H1 (cell line): ENCODE data around the gene ARHGEF28. TPM values are rescaled to one million over a fixed set of nuclear protein-coding genes. Genes with fewer than 3 reads are reported as not detected.

Experiments
- CTCF ChIA-PET: fragments of 300-600 bp; sonication (Branson Sonifier 250); formaldehyde crosslinking; loops from one replicate; lab custom pipeline; 2021; ENCODE audit not compliant: partially characterized antibody; lab: Charles Lee
- POLR2A ChIA-PET: fragments of 300-600 bp; sonication (Branson Sonifier 250); formaldehyde crosslinking; loops from one replicate; lab custom pipeline; 2021; ENCODE audit warnings: inconsistent platforms; ENCODE audit not compliant: partially characterized antibody; lab: Charles Lee
- DNase-seq, 2 experiments: peaks; one replicate each; pipeline versions ENCODE4 v3.0.0 to v3.0.0-alpha.2; 2010 to 2022; ENCODE audit warnings: low spot score in 2 of 2, low read depth in 1 of 2, mixed read lengths in 1 of 2
- FAIRE-seq: peaks from 2 replicates; lab custom pipeline; 2011; peaks lifted over from hg19 to GRCh38; lab: Jason Lieb, UNC
- H2AFZ ChIP-seq: 2 replicates; pipeline ENCODE4 v1.8.1; 2012; ENCODE audit warnings: low read length, inconsistent platforms
- H2AK5ac ChIP-seq: 2 replicates; pipeline ENCODE4 v1.6.1; 2013; ENCODE audit warnings: low read depth, low read length
- H2BK120ac ChIP-seq: replicated peaks from 2 replicates; pipeline ENCODE3; 2013; ENCODE audit warnings: low read depth, low read length, inconsistent platforms
- H2BK12ac ChIP-seq: 2 replicates; pipeline ENCODE4 v1.6.1; 2013; ENCODE audit warnings: low read depth, low read length
- H2BK15ac ChIP-seq: 2 replicates; pipeline ENCODE4 v1.6.1; 2013; ENCODE audit warnings: low read length
- H2BK20ac ChIP-seq: 2 replicates; pipeline ENCODE4 v1.6.1; 2013; ENCODE audit warnings: low read length
- H2BK5ac ChIP-seq: 2 replicates; pipeline ENCODE4 v1.6.1; 2013; ENCODE audit warnings: low read depth, low read length
- H3K14ac ChIP-seq: 2 replicates; pipeline ENCODE4 v1.6.1; 2013; ENCODE audit warnings: inconsistent platforms; ENCODE audit not compliant: insufficient read length
- H3K18ac ChIP-seq: 2 replicates; pipeline ENCODE4 v1.6.1; 2013; ENCODE audit warnings: low read length; ENCODE audit errors: extremely low read depth
- H3K23ac ChIP-seq: 2 replicates; pipeline ENCODE4 v1.6.1; 2013; ENCODE audit warnings: inconsistent platforms; ENCODE audit not compliant: insufficient read length
- H3K23me2 ChIP-seq: 2 replicates; pipeline ENCODE4 v1.6.1; 2013; ENCODE audit warnings: low read depth, low read length
- H3K27ac ChIP-seq: 2 replicates; pipeline ENCODE4 v1.6.1; 2011; ENCODE audit warnings: low read depth, low read length, inconsistent platforms
- H3K27me3 ChIP-seq, 4 experiments: replicated peaks in 1 of 4; 1 replicate in 1 of 4; 2 replicates in 3 of 4; pipeline versions ENCODE4 v1.6.1 to v1.8.1; 2011 to 2013; ENCODE audit warnings: low read length in 3 of 4, mild to moderate bottlenecking in 3 of 4, inconsistent platforms in 2 of 4, mixed read lengths in 2 of 4, moderate library complexity in 1 of 4; ENCODE audit not compliant: control insufficient read depth in 3 of 4, insufficient read depth in 3 of 4; ENCODE audit errors: extremely low read depth in 1 of 4
- H3K36me3 ChIP-seq, 4 experiments: 2 replicates each; pipeline versions ENCODE4 v1.6.1 to v1.8.1; 2011 to 2013; ENCODE audit warnings: mild to moderate bottlenecking in 4 of 4, low read length in 3 of 4, moderate library complexity in 2 of 4, control low read depth in 1 of 4, inconsistent platforms in 1 of 4; ENCODE audit not compliant: insufficient read depth in 4 of 4, control insufficient read depth in 2 of 4
- H3K4ac ChIP-seq: replicated peaks from 2 replicates; pipeline ENCODE3; 2013; ENCODE audit warnings: low read length, low read depth, mixed read lengths, inconsistent platforms; ENCODE audit not compliant: insufficient read length
- H3K4me1 ChIP-seq, 4 experiments: replicated peaks in 1 of 4; 1 replicate in 1 of 4; 2 replicates in 3 of 4; pipeline versions ENCODE4 v1.6.1 to v1.8.1; 2011 to 2013; ENCODE audit warnings: low read length in 3 of 4, inconsistent platforms in 2 of 4, mixed read lengths in 1 of 4; ENCODE audit not compliant: insufficient read depth in 4 of 4, control insufficient read depth in 3 of 4
- H3K4me2 ChIP-seq, 2 experiments: 2 replicates each; pipeline versions ENCODE4 v1.6.1 to v1.8.1; 2011 to 2013; ENCODE audit warnings: low read depth in 2 of 2, low read length in 2 of 2, control low read depth in 1 of 2, inconsistent platforms in 1 of 2, mild to moderate bottlenecking in 1 of 2; ENCODE audit not compliant: insufficient read depth in 1 of 2
- H3K4me3 ChIP-seq, 4 experiments: fragments of 200-600, 300-600 bp in 1 of 4; sonication (generic), shearing (Covaris generic), sonication (Bioruptor Twin) in 1 of 4; 2 replicates each; pipeline versions ENCODE4 v1.5.1 to v1.8.1; 2011 to 2016; ENCODE audit warnings: low read length in 4 of 4, low read depth in 3 of 4, control low read depth in 2 of 4, inconsistent platforms in 2 of 4, mild to moderate bottlenecking in 2 of 4, mixed read lengths in 1 of 4, moderate library complexity in 1 of 4; ENCODE audit not compliant: insufficient read depth in 2 of 4; ENCODE audit errors: extremely low read depth in 1 of 4
- H3K56ac ChIP-seq: replicated peaks from 2 replicates; pipeline ENCODE3; 2013; ENCODE audit warnings: low read depth, mild to moderate bottlenecking, mixed read lengths, low read length, inconsistent platforms; ENCODE audit not compliant: insufficient read length
- H3K79me1 ChIP-seq: 2 replicates; pipeline ENCODE4 v1.6.1; 2013; ENCODE audit warnings: low read depth, low read length, control low read depth
- H3K79me2 ChIP-seq, 2 experiments: 2 replicates each; pipeline versions ENCODE4 v1.6.1 to v1.8.1; 2012 to 2013; ENCODE audit warnings: low read length in 2 of 2, mild to moderate bottlenecking in 2 of 2, inconsistent platforms in 1 of 2; ENCODE audit not compliant: insufficient read depth in 2 of 2, control insufficient read depth in 1 of 2
- H3K9ac ChIP-seq, 4 experiments: replicated peaks in 1 of 4; 1 replicate in 1 of 4; 2 replicates in 3 of 4; pipeline versions ENCODE4 v1.6.1 to v1.8.1; 2011 to 2013; ENCODE audit warnings: low read depth in 3 of 4, low read length in 3 of 4, control low read depth in 2 of 4, mild to moderate bottlenecking in 2 of 4, moderate library complexity in 2 of 4, inconsistent platforms in 1 of 4; ENCODE audit errors: extremely low read depth in 1 of 4
- H3K9me3 ChIP-seq, 2 experiments: 2 replicates each; pipeline versions ENCODE4 v1.6.1 to v1.8.1; 2012 to 2013; ENCODE audit warnings: mild to moderate bottlenecking in 2 of 2, moderate library complexity in 2 of 2, control low read depth in 1 of 2, inconsistent platforms in 1 of 2, low read depth in 1 of 2, low read length in 1 of 2, mixed read lengths in 1 of 2; ENCODE audit not compliant: insufficient read depth in 2 of 2
- H4K20me1 ChIP-seq, 2 experiments: replicated peaks in 1 of 2; 2 replicates each; pipeline versions ENCODE3 to v1.8.1; 2011 to 2013; ENCODE audit warnings: inconsistent platforms in 2 of 2, low read length in 2 of 2, mild to moderate bottlenecking in 1 of 2; ENCODE audit not compliant: insufficient read depth in 2 of 2, control insufficient read depth in 1 of 2
- H4K5ac ChIP-seq: 2 replicates; pipeline ENCODE4 v1.6.1; 2013; ENCODE audit warnings: low read length, low read depth, mixed read lengths, inconsistent platforms; ENCODE audit not compliant: insufficient read length
- H4K8ac ChIP-seq: 2 replicates; pipeline ENCODE4 v1.8.0; 2013; ENCODE audit warnings: mild to moderate bottlenecking, moderate library complexity, low read length, inconsistent platforms; ENCODE audit not compliant: insufficient read depth; ENCODE audit errors: extremely low read depth
- H4K91ac ChIP-seq: replicated peaks from 2 replicates; pipeline ENCODE3; 2013; ENCODE audit warnings: low read length, mixed read lengths, inconsistent platforms; ENCODE audit not compliant: insufficient read length
- NRF1 ChIP-seq: IDR thresholded peaks from 2 replicates; pipeline ENCODE4 v1.6.1; 2011; ENCODE audit warnings: mild to moderate bottlenecking, low read depth, low read length, improper control_type of control experiment
- RNF2 ChIP-seq: fragments of 200-900, 300-1000 bp; sonication (generic); IDR thresholded peaks from 2 replicates; pipeline ENCODE4 v1.7.1; 2016; ENCODE audit warnings: borderline replicate concordance, low read depth, mild to moderate bottlenecking, antibody characterized with exemption, low read length; ENCODE audit not compliant: poor library complexity, severe bottlenecking; ENCODE audit errors: missing control alignments
- RXRA ChIP-seq: IDR thresholded peaks from 2 replicates; pipeline ENCODE4 v1.6.1; 2011; ENCODE audit warnings: low read depth, mild to moderate bottlenecking, low read length, moderate library complexity; ENCODE audit not compliant: insufficient read depth
- SIN3A ChIP-seq, 2 experiments: IDR thresholded peaks in 1 of 2; conservative IDR thresholded peaks in 1 of 2; 2 replicates each; pipeline ENCODE4 v1.6.1; 2011 to 2012; ENCODE audit warnings: low read length in 2 of 2, improper control_type of control experiment in 1 of 2, low read depth in 1 of 2, mild to moderate bottlenecking in 1 of 2
- SRF ChIP-seq: IDR thresholded peaks from 2 replicates; pipeline ENCODE4 v1.6.1; 2011; ENCODE audit warnings: mild to moderate bottlenecking, low read depth, low read length, moderate library complexity
- WGBS, 2 experiments: shearing (Covaris generic) in 1 of 2; methylation state at CpG; one replicate each; pipeline versions ENCODE4 v1.1.6 to v1.1.7; 2013 to 2015; ENCODE audit warnings: low lambda C conversion rate in 2 of 2, mixed read lengths in 2 of 2, inconsistent platforms in 1 of 2, low coverage in 1 of 2, missing lambda C conversion rate in 1 of 2; ENCODE audit not compliant: insufficient replicate concordance in 2 of 2, insufficient coverage in 1 of 2, insufficient read length in 1 of 2; ENCODE audit errors: extremely low coverage in 1 of 2, missing lambda C conversion rate in 1 of 2; 5-methylcytosine and 5-hydroxymethylcytosine counted together
- polyA plus RNA-seq, 7 experiments: library from polyadenylated mRNA; depleted of rRNA in 3 of 7; stranded (reverse) in 5 of 7; unstranded in 2 of 7; fragments of >200 nt in 5 of 7; fragments of 200-250 nt in 2 of 7; gene quantifications; 1 replicate in 5 of 7; 2 replicates in 1 of 7; 4 replicates in 1 of 7; pipeline versions ENCODE4 v1.2.1 to v1.2.3, GENCODE V29; 2011 to 2013; ENCODE audit warnings: missing spikeins in 2 of 7, mixed read lengths in 2 of 7
- total RNA-seq: library from RNA; stranded (reverse); fragmentation: NEBNext Ultra II Directional; extraction: Animal tissue kit (Norgen Biotek cat#: 25700); gene quantifications from 2 replicates; pipeline ENCODE4 v1.2.1, GENCODE V29; 2021
- TF ChIP-seq, protein P1 (sequence below): IDR thresholded peaks from 2 replicates; pipeline ENCODE4 v1.6.1; 2012; ENCODE audit warnings: inconsistent platforms
- TF ChIP-seq, protein P2 (sequence below): IDR thresholded peaks from 2 replicates; pipeline ENCODE4 v1.6.1; 2011; ENCODE audit warnings: low read depth, mild to moderate bottlenecking, low read length; ENCODE audit not compliant: insufficient read depth

Gene ARHGEF28
- total and polyA plus RNA-seq, 2 of the 8 experiments (the other 6 are each of a cell fraction or from before 2014, with no cell fraction given): 0.33 to 1.0 TPM

DNA sequence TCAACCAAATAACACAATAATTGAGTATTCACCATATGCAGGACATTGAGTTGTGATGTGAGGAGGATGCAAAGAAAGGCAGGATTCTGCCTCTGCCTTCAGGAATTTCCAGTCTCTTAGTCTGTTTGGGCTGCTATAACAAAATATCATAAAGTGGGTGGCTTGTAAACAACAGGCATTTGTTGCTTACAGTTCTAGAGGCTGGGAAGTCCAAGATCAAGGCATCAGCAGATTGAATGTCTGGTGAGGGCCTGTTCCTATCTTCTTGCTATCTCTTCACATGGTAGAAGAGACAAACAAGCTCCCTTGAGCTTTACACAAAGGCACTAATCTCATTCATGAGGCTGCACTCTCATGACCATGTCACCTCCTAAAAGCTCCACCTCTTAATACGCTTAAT, 360.7 kb downstream of the ARHGEF28 start:
- Histone ChIP-seq H2BK20ac (no peak overlapping the region), H3K4me1 (no peaks in the 10 kb centered on the region), H2BK5ac (no peak overlapping the region), H3K79me2 (no peaks in the 10 kb centered on the region), H2AFZ (no peak overlapping the region), H4K20me1 (no peaks in the 10 kb centered on the region), H4K91ac (no peak overlapping the region), H2BK12ac (no peak overlapping the region), H3K23me2 (no peaks in the 10 kb centered on the region), H4K5ac (no peak overlapping the region), H2BK15ac (no peak overlapping the region), H3K79me1 (no peaks in the 10 kb centered on the region), H3K23ac (no peak overlapping the region), H3K4me3 (no peak overlapping the region), H3K4ac (no peak overlapping the region), H3K27ac (no peak overlapping the region), H3K9me3 (no peaks in the 10 kb centered on the region), H3K4me2 (no peak overlapping the region), H3K27me3 (no peaks in the 10 kb centered on the region; a peak in 1 of 7 replicates), H3K14ac (no peak overlapping the region), H3K9ac (no peak overlapping the region), H2AK5ac (no peak overlapping the region), H3K18ac (no peak overlapping the region), H2BK120ac (no peak overlapping the region), H3K36me3 (no peaks in the 10 kb centered on the region), H4K8ac (no peak overlapping the region), H3K56ac (no peak overlapping the region)
- ChIA-PET CTCF (interaction anchor here (0.8 to 1.3 kb wide), 5 partner anchors 11 to 655 kb away, joined by 3 to 5 read pairs (median 4); no protein-coding TSS in a partner anchor), POLR2A (no interaction called here)
- DNase-seq (no peak), FAIRE-seq (no peak)
- WGBS, 2 experiments: 89% methylated on average over 1 of the region's 1 CpG; no CpG with 5 or more reads in 1 of the 2 experiments
- no peak for TF ChIP-seq SRF
- TF ChIP-seq, protein P1, sequence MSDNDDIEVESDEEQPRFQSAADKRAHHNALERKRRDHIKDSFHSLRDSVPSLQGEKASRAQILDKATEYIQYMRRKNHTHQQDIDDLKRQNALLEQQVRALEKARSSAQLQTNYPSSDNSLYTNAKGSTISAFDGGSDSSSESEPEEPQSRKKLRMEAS: no peak
- TF ChIP-seq RNF2: no peak
- no peak for TF ChIP-seq NRF1
- no peak for TF ChIP-seq SIN3A (conservative IDR thresholded peaks at IDR 0.05 in 1 of 2, IDR thresholded peaks at IDR 0.05 in 1 of 2; ENCODE audit: low read depth in 1 of 2, low read length in 2 of 2)
- TF ChIP-seq RXRA: no peak
- TF ChIP-seq, protein P2, sequence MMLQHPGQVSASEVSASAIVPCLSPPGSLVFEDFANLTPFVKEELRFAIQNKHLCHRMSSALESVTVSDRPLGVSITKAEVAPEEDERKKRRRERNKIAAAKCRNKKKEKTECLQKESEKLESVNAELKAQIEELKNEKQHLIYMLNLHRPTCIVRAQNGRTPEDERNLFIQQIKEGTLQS: no peak
